SK-N-MC (cell line): ENCODE data around the gene CLIP4.

Experiments
- EZH2 ChIP-seq: fragments of 200-600 bp; sonication (generic); IDR thresholded peaks from one replicate; pipeline ENCODE4 v1.6.1; 2017; ENCODE audit warnings: antibody characterized with exemption
- FOXP2 ChIP-seq: optimal IDR thresholded peaks from 2 replicates; pipeline ENCODE3; 2011; ENCODE audit warnings: mild to moderate bottlenecking, moderate library complexity; ENCODE audit not compliant: insufficient read depth; ENCODE audit errors: extremely low read length, control extremely low read depth

- no peak for TF ChIP-seq EZH2
- no peak for TF ChIP-seq FOXP2
Observed at GRCh38 chr2:29124504-29124903, 9.3 kb downstream of the CLIP4 start.
